Heart left ventricle (tissue), 16 donors: ENCODE data around the gene ACOXL. TPM values are rescaled to one million over a fixed set of nuclear protein-coding genes. Genes with fewer than 3 reads are reported as not detected.

Experiments
- ATAC-seq, 4 donors: fragments of 200-7000 bp; cut with Tn5 transposase; one replicate each; pipeline ENCODE4 v1.9.1; 2020 to 2022; ENCODE audit warnings: moderate library complexity in 4 of 4, mild to moderate bottlenecking in 3 of 4, moderate number of reproducible peaks in 1 of 4
- DNase-seq, 5 donors: peaks; one replicate each; pipeline ENCODE4 v3.0.0-alpha.2; 2020
- H3K27ac ChIP-seq, 12 donors: fragments of 200-600 bp; sonication (generic) in 4 of 12; one replicate each; pipeline versions ENCODE4 v1.5.0 to v1.8.0; 2016 to 2022; ENCODE audit warnings: mild to moderate bottlenecking in 2 of 12
- H3K27me3 ChIP-seq, 9 donors: fragments of 200-600 bp; sonication (generic) in 2 of 9; one replicate each; pipeline versions ENCODE4 v1.5.1 to v1.8.0; 2016 to 2022; ENCODE audit warnings: mild to moderate bottlenecking in 3 of 9
- H3K36me3 ChIP-seq, 9 donors: fragments of 200-600 bp; sonication (generic) in 2 of 9; one replicate each; pipeline versions ENCODE4 v1.5.0 to v1.8.0; 2018 to 2022; ENCODE audit warnings: mild to moderate bottlenecking in 2 of 9
- H3K4me1 ChIP-seq, 12 donors: fragments of 200-600 bp; sonication (generic) in 4 of 12; one replicate each; pipeline versions ENCODE4 v1.5.0 to v1.8.0; 2016 to 2022; ENCODE audit warnings: mild to moderate bottlenecking in 3 of 12
- H3K4me3 ChIP-seq, 12 donors: fragments of 200-600 bp; sonication (generic) in 4 of 12; one replicate each; pipeline versions ENCODE4 v1.5.0 to v1.8.0; 2017 to 2022; ENCODE audit warnings: mild to moderate bottlenecking in 9 of 12, moderate library complexity in 4 of 12
- H3K9me3 ChIP-seq, 12 donors: fragments of 200-600 bp; sonication (generic) in 4 of 12; one replicate each; pipeline versions ENCODE4 v1.5.0 to v1.8.0; 2016 to 2022; ENCODE audit warnings: mild to moderate bottlenecking in 1 of 12
- CTCF ChIP-seq, 12 donors: fragments of 200-600 bp; sonication (generic) in 4 of 12; IDR thresholded peaks; one replicate each; pipeline versions ENCODE4 v1.5.0 to v1.8.0; 2018 to 2022; ENCODE audit warnings: antibody characterized with exemption in 12 of 12, mild to moderate bottlenecking in 5 of 12
- POLR2A ChIP-seq, 2 donors: fragments of 450-650 bp; IDR thresholded peaks; one replicate each; pipeline ENCODE4 v1.6.1; 2017; ENCODE audit warnings: antibody characterized with exemption in 2 of 2, mild to moderate bottlenecking in 2 of 2, moderate library complexity in 2 of 2
- WGBS, 4 donors: extraction: QIAGEN DNeasy Blood & Tissue Kit in 2 of 4; methylation state at CpG; one replicate each; pipeline versions ENCODE4 v1.1.5 to v1.1.7; 2013 to 2018; 5-methylcytosine and 5-hydroxymethylcytosine counted together
- intact Hi-C, 10 donors: fragments of 100-400 bp; cut with DNase I; formaldehyde crosslinking; loops; one replicate each; pipeline versions ENCODE4 v1.11.1 to v1.14.2; 2022
- polyA plus RNA-seq, 2 donors: library from polyadenylated mRNA; stranded (reverse); fragments of 200-250 nt; gene quantifications; one replicate each; pipeline ENCODE4 v1.2.3, GENCODE V29; 2013
- total RNA-seq, 9 donors: library from RNA; depleted of rRNA in 2 of 9; stranded (reverse); fragments of >200 nt in 2 of 9; fragmentation: NEBNext Ultra II Directional in 3 of 9; extraction: Animal tissue kit (Norgen Biotek cat#: 25700) in 3 of 9; gene quantifications; one replicate each; pipeline versions ENCODE4 v1.1.0 to v1.2.4, GENCODE V29; 2016 to 2023
- donor health status: ischemic (EF 13 %, LVEDD 7.1; RV severe dilation, severe dysfunction).
- donor health status: healthy with polysubstance abuse.
- donor health status: DM: no; HTN: yes; CAD: no.
- donor health status: DM: no; HTN: no; CAD: no.
- donor health status: ischemic (EF 25% LVEDD 6.9; RV normal size, moderate dysfunction).
- donor health status: ischemic (EF 25% LVEDD 5.7; RV mildly dilated, moderate dysfunction).
- donor health status: healthy.
- donor health status: DM: yes; HTN: yes; CAD: no.
- donor health status: ischemic (EF 35%, LVEDD 5.7; RV mildly dilated, moderate dysfunction).
- donor health status: nonischemic (EF 11% LVEDD 7.7; RV severe dilation, severe dysfunction).
- donor health status: DM: yes; HTN: yes; CAD: no.
- donor health status: PGD.
- donor health status: ischemic (EF 29% LVEDD 5.4; RV normal size, mild dysfunction).
- donor health status: nonischemic (EF 23%, LVEDD 6.1; RV moderate dilation, normal function).

ACOXL gene
- total and polyA plus RNA-seq, 11 donors = 0.25 TPM; not detected in 10

- Histone ChIP-seq H3K36me3 (no peaks in the 10 kb centered on the region), H3K27ac (no peak overlapping the region), H3K27me3 (peaks cover 0 to 2% (median 0%) of the 10 kb centered on the region in 9 donors), H3K4me3 (no peak overlapping the region), H3K9me3 (no peaks in the 10 kb centered on the region), H3K4me1 (no peaks in the 10 kb centered on the region)
- intact Hi-C loops = no loop called here
- 58 to 81% (median 69%) methylated on average over 2 of the region's 2 CpGs for WGBS, 4 donors
- TF ChIP-seq CTCF (IDR thresholded peaks at IDR 0.05) = no peak
- DNase-seq (no peak), ATAC-seq (no peak)
Measured at GRCh38 chr2:110724820-110725219, 7.6 kb upstream of the ACOXL start.

- 92 to 96% (median 94%) methylated on average over 9 of the region's 9 CpGs for WGBS, 4 donors
- H3K9me3 ChIP-seq = no peaks in the 10 kb centered on the region
- intact Hi-C loops = no loop called here
Measured at GRCh38 chr2:110725370-110725769, 7.0 kb upstream of the ACOXL start.

GRCh38 chr2:110725859-110726258, 6.5 kb upstream of the ACOXL start:
- TF ChIP-seq POLR2A (IDR thresholded peaks at IDR 0.05) = no peak
- no peak for TF ChIP-seq CTCF (IDR thresholded peaks at IDR 0.05)
- ATAC-seq (no peak), DNase-seq (no peak)
- H3K27ac ChIP-seq = no peak overlapping the region
- 86 to 94% (median 91%) methylated on average over 2 to 3 of the region's 3 CpGs for WGBS, 4 donors
- no peak overlapping the region for H3K4me3 ChIP-seq
- no peaks in the 10 kb centered on the region for H3K9me3 ChIP-seq
- intact Hi-C loops = no loop called here
- H3K36me3 ChIP-seq = no peaks in the 10 kb centered on the region
- no peaks in the 10 kb centered on the region for H3K4me1 ChIP-seq
- peaks cover 0 to 11% (median under 1%) of the 10 kb centered on the region in 9 donors for H3K27me3 ChIP-seq

More at GRCh38 chr2:110725370-110725769, 7.0 kb upstream of the ACOXL start:
- H3K27ac ChIP-seq = no peak overlapping the region
- peaks cover 0 to 7% (median 0%) of the 10 kb centered on the region in 9 donors for H3K27me3 ChIP-seq
- no peaks in the 10 kb centered on the region for H3K36me3 ChIP-seq
- DNase-seq (no peak), ATAC-seq (no peak)
- no peak overlapping the region for H3K4me3 ChIP-seq
- no peak for TF ChIP-seq POLR2A (IDR thresholded peaks at IDR 0.05)
- no peak for TF ChIP-seq CTCF (IDR thresholded peaks at IDR 0.05)
- H3K4me1 ChIP-seq = no peaks in the 10 kb centered on the region

- ATAC-seq (no peak), DNase-seq (no peak)
- TF ChIP-seq POLR2A (IDR thresholded peaks at IDR 0.05) (no peak), CTCF (IDR thresholded peaks at IDR 0.05) (no peak)
- Histone ChIP-seq H3K4me3 (no peak overlapping the region), H3K36me3 (no peaks in the 10 kb centered on the region), H3K9me3 (no peaks in the 10 kb centered on the region), H3K4me1 (no peaks in the 10 kb centered on the region), H3K27me3 (peaks cover 0 to 15% (median 3%) of the 10 kb centered on the region in 9 donors), H3K27ac (no peak overlapping the region)
- WGBS, 4 donors = 81 to 91% (median 87%) methylated on average over 2 of the region's 2 CpGs
- intact Hi-C loops = no loop called here
Measured at GRCh38 chr2:110726285-110726684, 6.1 kb upstream of the ACOXL start.
